SK-N-SH treated with all-trans-retinoic acid at 6 μM for 48 hours (cell line): Measurements from ENCODE around the gene SUFU.

Source experiments
- ARNTL ChIP-seq: fragments of 450-650 bp; formaldehyde crosslinking; IDR thresholded peaks from 2 replicates; pipeline ENCODE4 v1.5.0; 2020; ENCODE audit warnings: low read depth, mild to moderate bottlenecking, moderate library complexity, borderline replicate concordance
- GLIS3 ChIP-seq: fragments of 250-450 bp; sonication (Bioruptor Pico); IDR thresholded peaks from 2 replicates; pipeline ENCODE4 v1.5.0; 2020; ENCODE audit warnings: mild to moderate bottlenecking, moderate library complexity
- ISL1 ChIP-seq: fragments of 250-450 bp; sonication (Bioruptor Pico); IDR thresholded peaks from 2 replicates; pipeline ENCODE4 v2.1.2; 2022; ENCODE audit warnings: mild to moderate bottlenecking, moderate library complexity
- OSR1 ChIP-seq: fragments of 250-450 bp; sonication (Bioruptor Pico); IDR thresholded peaks from 2 replicates; pipeline ENCODE4 v1.8.0; 2022; ENCODE audit warnings: moderate library complexity, mild to moderate bottlenecking, inconsistent platforms
- RARB ChIP-seq: fragments of 250-450 bp; sonication (Bioruptor Pico); IDR thresholded peaks from 2 replicates; pipeline ENCODE4 v1.8.0; 2021; ENCODE audit warnings: mild to moderate bottlenecking, moderate library complexity
- SNAI2 ChIP-seq: fragments of 250-450 bp; sonication (Bioruptor Pico); IDR thresholded peaks from 2 replicates; pipeline ENCODE4 v1.5.0; 2020; ENCODE audit warnings: mild to moderate bottlenecking, moderate library complexity
- TCF4 ChIP-seq: fragments of 250-450 bp; sonication (Bioruptor Pico); IDR thresholded peaks from 2 replicates; pipeline ENCODE4 v1.8.0; 2021; ENCODE audit warnings: mild to moderate bottlenecking, moderate library complexity, borderline replicate concordance
- ZC3H10 ChIP-seq: fragments of 250-450 bp; sonication (Bioruptor Pico); IDR thresholded peaks from 2 replicates; pipeline ENCODE4 v1.5.1; 2021; ENCODE audit warnings: mild to moderate bottlenecking, moderate library complexity
- ZFP30 ChIP-seq: fragments of 450-650 bp; formaldehyde crosslinking; IDR thresholded peaks from 2 replicates; pipeline ENCODE4 v1.5.0; 2022; ENCODE audit warnings: mild to moderate bottlenecking, moderate library complexity
- ZNF8 ChIP-seq: fragments of 450-650 bp; formaldehyde crosslinking; IDR thresholded peaks from 2 replicates; pipeline ENCODE4 v1.5.0; 2020; ENCODE audit warnings: mild to moderate bottlenecking, moderate library complexity
- TF ChIP-seq, protein P1 (sequence below): fragments of 250-450 bp; sonication (Bioruptor Pico); IDR thresholded peaks from 2 replicates; pipeline ENCODE4 v1.8.0; 2020; ENCODE audit warnings: mild to moderate bottlenecking, moderate library complexity, borderline replicate concordance
- TF ChIP-seq, protein P2 (sequence below): fragments of 250-450 bp; sonication (Bioruptor Pico); IDR thresholded peaks from 2 replicates; pipeline ENCODE4 v1.5.1; 2020; ENCODE audit warnings: low read depth, mild to moderate bottlenecking, moderate library complexity
- TF ChIP-seq, protein P3 (sequence below): fragments of 250-450 bp; sonication (Bioruptor Pico); IDR thresholded peaks from 2 replicates; pipeline ENCODE4 v1.5.0; 2020; ENCODE audit warnings: mild to moderate bottlenecking, moderate library complexity
- TF ChIP-seq, protein P4 (sequence below): fragments of 250-450 bp; sonication (Bioruptor Pico); IDR thresholded peaks from 2 replicates; pipeline ENCODE4 v1.5.1; 2021; ENCODE audit warnings: mild to moderate bottlenecking, moderate library complexity

DNA sequence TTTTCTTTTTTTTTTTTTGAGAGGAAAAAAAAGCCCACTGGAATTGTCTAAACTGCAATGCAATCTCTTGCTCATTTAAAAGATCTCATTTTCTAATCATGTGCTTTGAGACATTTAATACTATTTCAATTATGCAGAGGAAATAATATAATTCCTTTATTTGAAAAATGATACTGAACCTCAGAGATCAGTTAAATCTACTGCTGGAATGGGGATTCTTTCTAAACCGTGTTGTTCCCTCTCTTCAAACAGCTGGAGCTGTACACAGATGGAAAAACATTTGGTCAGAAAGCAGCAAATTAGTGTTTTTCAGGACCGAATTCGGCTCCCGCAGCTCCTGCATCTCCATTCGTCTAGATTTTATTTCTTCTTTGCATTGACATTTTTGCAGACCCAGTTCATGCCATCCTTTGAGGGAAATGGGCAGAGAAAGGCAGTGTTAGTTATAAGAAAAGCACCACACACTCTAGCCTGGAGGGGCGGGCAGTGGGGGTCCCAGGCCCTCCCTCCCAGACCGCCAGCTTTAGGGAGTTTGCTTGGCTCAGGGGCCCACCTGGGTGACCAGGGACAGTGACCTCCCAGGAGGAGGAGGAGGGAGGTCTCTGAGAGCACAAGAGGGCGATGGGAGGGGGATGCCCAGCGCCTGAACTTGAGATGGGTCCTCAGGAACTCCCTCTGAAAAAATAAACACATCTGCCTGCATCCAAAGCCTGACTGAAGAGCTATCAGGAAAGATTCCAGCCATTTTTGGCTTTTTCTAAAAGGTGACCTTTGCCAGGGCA lies 173.0 kb downstream of the SUFU start:
- no peak for TF ChIP-seq RARB (CRISPR knock-in tag)
- TF ChIP-seq, protein P1, sequence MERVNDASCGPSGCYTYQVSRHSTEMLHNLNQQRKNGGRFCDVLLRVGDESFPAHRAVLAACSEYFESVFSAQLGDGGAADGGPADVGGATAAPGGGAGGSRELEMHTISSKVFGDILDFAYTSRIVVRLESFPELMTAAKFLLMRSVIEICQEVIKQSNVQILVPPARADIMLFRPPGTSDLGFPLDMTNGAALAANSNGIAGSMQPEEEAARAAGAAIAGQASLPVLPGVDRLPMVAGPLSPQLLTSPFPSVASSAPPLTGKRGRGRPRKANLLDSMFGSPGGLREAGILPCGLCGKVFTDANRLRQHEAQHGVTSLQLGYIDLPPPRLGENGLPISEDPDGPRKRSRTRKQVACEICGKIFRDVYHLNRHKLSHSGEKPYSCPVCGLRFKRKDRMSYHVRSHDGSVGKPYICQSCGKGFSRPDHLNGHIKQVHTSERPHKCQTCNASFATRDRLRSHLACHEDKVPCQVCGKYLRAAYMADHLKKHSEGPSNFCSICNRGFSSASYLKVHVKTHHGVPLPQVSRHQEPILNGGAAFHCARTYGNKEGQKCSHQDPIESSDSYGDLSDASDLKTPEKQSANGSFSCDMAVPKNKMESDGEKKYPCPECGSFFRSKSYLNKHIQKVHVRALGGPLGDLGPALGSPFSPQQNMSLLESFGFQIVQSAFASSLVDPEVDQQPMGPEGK (CRISPR knock-in tag), result no peak
- TF ChIP-seq, protein P2, sequence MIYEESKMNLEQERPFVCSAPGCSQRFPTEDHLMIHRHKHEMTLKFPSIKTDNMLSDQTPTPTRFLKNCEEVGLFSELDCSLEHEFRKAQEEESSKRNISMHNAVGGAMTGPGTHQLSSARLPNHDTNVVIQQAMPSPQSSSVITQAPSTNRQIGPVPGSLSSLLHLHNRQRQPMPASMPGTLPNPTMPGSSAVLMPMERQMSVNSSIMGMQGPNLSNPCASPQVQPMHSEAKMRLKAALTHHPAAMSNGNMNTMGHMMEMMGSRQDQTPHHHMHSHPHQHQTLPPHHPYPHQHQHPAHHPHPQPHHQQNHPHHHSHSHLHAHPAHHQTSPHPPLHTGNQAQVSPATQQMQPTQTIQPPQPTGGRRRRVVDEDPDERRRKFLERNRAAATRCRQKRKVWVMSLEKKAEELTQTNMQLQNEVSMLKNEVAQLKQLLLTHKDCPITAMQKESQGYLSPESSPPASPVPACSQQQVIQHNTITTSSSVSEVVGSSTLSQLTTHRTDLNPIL (CRISPR knock-in tag), result no peak
- TF ChIP-seq ZC3H10 (CRISPR knock-in tag), result no peak
- TF ChIP-seq ARNTL (CRISPR knock-in tag), result no peak
- TF ChIP-seq ZFP30, result no peak
- no peak for TF ChIP-seq TCF4 (CRISPR knock-in tag)
- no peak for TF ChIP-seq OSR1 (CRISPR knock-in tag)
- TF ChIP-seq ISL1, result no peak
- TF ChIP-seq GLIS3 (CRISPR knock-in tag), result no peak
- TF ChIP-seq ZNF8 (CRISPR knock-in tag), result no peak
- TF ChIP-seq, protein P3, sequence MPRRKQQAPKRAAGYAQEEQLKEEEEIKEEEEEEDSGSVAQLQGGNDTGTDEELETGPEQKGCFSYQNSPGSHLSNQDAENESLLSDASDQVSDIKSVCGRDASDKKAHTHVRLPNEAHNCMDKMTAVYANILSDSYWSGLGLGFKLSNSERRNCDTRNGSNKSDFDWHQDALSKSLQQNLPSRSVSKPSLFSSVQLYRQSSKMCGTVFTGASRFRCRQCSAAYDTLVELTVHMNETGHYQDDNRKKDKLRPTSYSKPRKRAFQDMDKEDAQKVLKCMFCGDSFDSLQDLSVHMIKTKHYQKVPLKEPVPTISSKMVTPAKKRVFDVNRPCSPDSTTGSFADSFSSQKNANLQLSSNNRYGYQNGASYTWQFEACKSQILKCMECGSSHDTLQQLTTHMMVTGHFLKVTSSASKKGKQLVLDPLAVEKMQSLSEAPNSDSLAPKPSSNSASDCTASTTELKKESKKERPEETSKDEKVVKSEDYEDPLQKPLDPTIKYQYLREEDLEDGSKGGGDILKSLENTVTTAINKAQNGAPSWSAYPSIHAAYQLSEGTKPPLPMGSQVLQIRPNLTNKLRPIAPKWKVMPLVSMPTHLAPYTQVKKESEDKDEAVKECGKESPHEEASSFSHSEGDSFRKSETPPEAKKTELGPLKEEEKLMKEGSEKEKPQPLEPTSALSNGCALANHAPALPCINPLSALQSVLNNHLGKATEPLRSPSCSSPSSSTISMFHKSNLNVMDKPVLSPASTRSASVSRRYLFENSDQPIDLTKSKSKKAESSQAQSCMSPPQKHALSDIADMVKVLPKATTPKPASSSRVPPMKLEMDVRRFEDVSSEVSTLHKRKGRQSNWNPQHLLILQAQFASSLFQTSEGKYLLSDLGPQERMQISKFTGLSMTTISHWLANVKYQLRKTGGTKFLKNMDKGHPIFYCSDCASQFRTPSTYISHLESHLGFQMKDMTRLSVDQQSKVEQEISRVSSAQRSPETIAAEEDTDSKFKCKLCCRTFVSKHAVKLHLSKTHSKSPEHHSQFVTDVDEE, result no peak
- TF ChIP-seq, protein P4, sequence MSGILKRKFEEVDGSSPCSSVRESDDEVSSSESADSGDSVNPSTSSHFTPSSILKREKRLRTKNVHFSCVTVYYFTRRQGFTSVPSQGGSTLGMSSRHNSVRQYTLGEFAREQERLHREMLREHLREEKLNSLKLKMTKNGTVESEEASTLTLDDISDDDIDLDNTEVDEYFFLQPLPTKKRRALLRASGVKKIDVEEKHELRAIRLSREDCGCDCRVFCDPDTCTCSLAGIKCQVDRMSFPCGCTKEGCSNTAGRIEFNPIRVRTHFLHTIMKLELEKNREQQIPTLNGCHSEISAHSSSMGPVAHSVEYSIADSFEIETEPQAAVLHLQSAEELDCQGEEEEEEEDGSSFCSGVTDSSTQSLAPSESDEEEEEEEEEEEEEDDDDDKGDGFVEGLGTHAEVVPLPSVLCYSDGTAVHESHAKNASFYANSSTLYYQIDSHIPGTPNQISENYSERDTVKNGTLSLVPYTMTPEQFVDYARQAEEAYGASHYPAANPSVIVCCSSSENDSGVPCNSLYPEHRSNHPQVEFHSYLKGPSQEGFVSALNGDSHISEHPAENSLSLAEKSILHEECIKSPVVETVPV (CRISPR knock-in tag), result no peak
- no peak for TF ChIP-seq SNAI2 (CRISPR knock-in tag)
